SK-N-SH (cell line): ENCODE data around the gene ENTPD8.

ENCODE experiments used
- CHD2 ChIP-seq: fragments of 150-350 bp; IDR thresholded peaks from 2 replicates; pipeline ENCODE4 v1.6.1; 2018; ENCODE audit warnings: low read length; ENCODE audit not compliant: partially characterized antibody
- ELF1 ChIP-seq: IDR thresholded peaks from 2 replicates; pipeline ENCODE4 v1.4.0; 2012
- FOXM1 ChIP-seq: IDR thresholded peaks from 2 replicates; pipeline ENCODE4 v1.4.0; 2012; ENCODE audit warnings: low read depth, mild to moderate bottlenecking
- POLR2AphosphoS5 ChIP-seq: IDR thresholded peaks from 2 replicates; pipeline ENCODE4 v1.6.1; 2012; ENCODE audit warnings: low read depth, low read length
- RXRA ChIP-seq: IDR thresholded peaks from 2 replicates; pipeline ENCODE4 v1.4.0; 2012; ENCODE audit warnings: low read depth, mild to moderate bottlenecking, borderline replicate concordance
- SIN3A ChIP-seq: IDR thresholded peaks from 2 replicates; pipeline ENCODE4 v1.6.1; 2012; ENCODE audit warnings: low read depth, mild to moderate bottlenecking, low read length, moderate library complexity, borderline replicate concordance
- TAF1 ChIP-seq: IDR thresholded peaks from 2 replicates; pipeline ENCODE4 v1.6.1; 2012; ENCODE audit warnings: low read depth, mild to moderate bottlenecking, low read length, moderate library complexity, borderline replicate concordance
- TCF12 ChIP-seq: IDR thresholded peaks from 2 replicates; pipeline ENCODE4 v1.4.0; 2012
- TF ChIP-seq, protein P1 (sequence below): fragments of 150-350 bp; IDR thresholded peaks from 2 replicates; pipeline ENCODE4 v1.6.1; 2017; ENCODE audit warnings: antibody characterized with exemption, low read length, low read depth, borderline replicate concordance
- TF ChIP-seq, protein P2 (sequence below): fragments of 200-600 bp; sonication (generic); IDR thresholded peaks from 2 replicates; pipeline ENCODE4 v1.6.1; 2017; ENCODE audit warnings: antibody characterized with exemption, mild to moderate bottlenecking, moderate library complexity

DNA sequence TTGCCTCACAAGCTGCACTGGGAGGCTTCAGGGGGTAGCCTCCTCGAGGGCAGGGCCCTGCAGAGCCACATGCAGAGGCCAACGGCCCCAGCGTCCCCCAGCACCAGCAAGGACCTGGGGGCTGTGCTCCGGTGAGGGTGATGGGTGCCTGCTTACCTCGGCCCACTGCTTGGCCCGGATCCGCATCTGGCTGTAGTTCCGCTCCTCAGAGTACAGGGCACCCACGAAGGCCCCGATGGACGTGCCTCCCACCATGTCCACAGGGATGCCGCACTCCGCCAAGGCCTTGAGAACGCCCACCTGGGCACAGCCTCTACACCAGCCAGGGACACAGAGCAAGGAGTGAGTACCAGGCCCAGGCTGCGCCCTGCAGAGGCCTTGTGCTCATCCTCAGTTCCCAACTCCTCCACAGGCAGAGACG is 26.0 kb upstream of the ENTPD8 start:
- TF ChIP-seq RXRA (no peak), SIN3A (no peak), TCF12 (no peak), POLR2AphosphoS5 (no peak), FOXM1 (no peak), CHD2 (no peak), TAF1 (no peak), ELF1 (no peak)
- TF ChIP-seq, protein P1, sequence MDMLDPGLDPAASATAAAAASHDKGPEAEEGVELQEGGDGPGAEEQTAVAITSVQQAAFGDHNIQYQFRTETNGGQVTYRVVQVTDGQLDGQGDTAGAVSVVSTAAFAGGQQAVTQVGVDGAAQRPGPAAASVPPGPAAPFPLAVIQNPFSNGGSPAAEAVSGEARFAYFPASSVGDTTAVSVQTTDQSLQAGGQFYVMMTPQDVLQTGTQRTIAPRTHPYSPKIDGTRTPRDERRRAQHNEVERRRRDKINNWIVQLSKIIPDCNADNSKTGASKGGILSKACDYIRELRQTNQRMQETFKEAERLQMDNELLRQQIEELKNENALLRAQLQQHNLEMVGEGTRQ: no peak
- TF ChIP-seq, protein P2, sequence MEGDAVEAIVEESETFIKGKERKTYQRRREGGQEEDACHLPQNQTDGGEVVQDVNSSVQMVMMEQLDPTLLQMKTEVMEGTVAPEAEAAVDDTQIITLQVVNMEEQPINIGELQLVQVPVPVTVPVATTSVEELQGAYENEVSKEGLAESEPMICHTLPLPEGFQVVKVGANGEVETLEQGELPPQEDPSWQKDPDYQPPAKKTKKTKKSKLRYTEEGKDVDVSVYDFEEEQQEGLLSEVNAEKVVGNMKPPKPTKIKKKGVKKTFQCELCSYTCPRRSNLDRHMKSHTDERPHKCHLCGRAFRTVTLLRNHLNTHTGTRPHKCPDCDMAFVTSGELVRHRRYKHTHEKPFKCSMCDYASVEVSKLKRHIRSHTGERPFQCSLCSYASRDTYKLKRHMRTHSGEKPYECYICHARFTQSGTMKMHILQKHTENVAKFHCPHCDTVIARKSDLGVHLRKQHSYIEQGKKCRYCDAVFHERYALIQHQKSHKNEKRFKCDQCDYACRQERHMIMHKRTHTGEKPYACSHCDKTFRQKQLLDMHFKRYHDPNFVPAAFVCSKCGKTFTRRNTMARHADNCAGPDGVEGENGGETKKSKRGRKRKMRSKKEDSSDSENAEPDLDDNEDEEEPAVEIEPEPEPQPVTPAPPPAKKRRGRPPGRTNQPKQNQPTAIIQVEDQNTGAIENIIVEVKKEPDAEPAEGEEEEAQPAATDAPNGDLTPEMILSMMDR: no peak
